Right atrium auricular region (tissue), 2 donors: Measurements from ENCODE around the gene CACNA2D4. TPM values are rescaled to one million over a fixed set of nuclear protein-coding genes. Genes with fewer than 3 reads are reported as not detected.

Experiments
- DNase-seq: peaks from one replicate; pipeline ENCODE4 v3.0.0-alpha.2; 2019; ENCODE audit warnings: low spot score
- H3K27ac ChIP-seq, 2 donors: fragments of 200-600 bp; sonication (generic); 1 replicate in 1 of 2; 2 replicates in 1 of 2; pipeline ENCODE4 v1.5.1; 2016 to 2019
- H3K27me3 ChIP-seq, 2 donors: fragments of 200-600 bp; sonication (generic); one replicate each; pipeline versions ENCODE4 v1.5.1 to v1.6.0; 2017 to 2019
- H3K36me3 ChIP-seq: fragments of 200-600 bp; sonication (generic); one replicate; pipeline ENCODE4 v1.5.1; 2016
- H3K4me1 ChIP-seq, 2 donors: fragments of 200-600 bp; sonication (generic); one replicate each; pipeline versions ENCODE4 v1.5.1 to v1.6.0; 2017 to 2019
- H3K4me3 ChIP-seq, 2 donors: fragments of 200-600 bp; sonication (generic); 1 replicate in 1 of 2; 2 replicates in 1 of 2; pipeline ENCODE4 v1.5.1; 2017 to 2019; ENCODE audit warnings: mild to moderate bottlenecking in 1 of 2, moderate library complexity in 1 of 2
- H3K9me3 ChIP-seq, 2 donors: fragments of 200-600 bp; sonication (generic); one replicate each; pipeline ENCODE4 v1.5.1; 2019
- CTCF ChIP-seq, 2 donors: fragments of 200-600 bp; sonication (generic); IDR thresholded peaks; one replicate each; pipeline ENCODE4 v1.5.1; 2019; ENCODE audit warnings: antibody characterized with exemption in 2 of 2
- total RNA-seq, 2 donors: library from RNA; depleted of rRNA; stranded (reverse); fragments of >200 nt; gene quantifications; one replicate each; pipeline ENCODE4 v1.1.0, GENCODE V29; 2016

The CACNA2D4 gene
- total RNA-seq, 2 donors from 2014 or later: 1.6 to 4.1 TPM

GRCh38 chr12:1930803-1931597, 12.5 kb upstream of the CACNA2D4 start:
- H3K4me1 ChIP-seq: peaks cover 0 to 43% of the 10 kb centered on the region in 2 donors
- TF ChIP-seq CTCF (IDR thresholded peaks at IDR 0.05): no peak
- DNase-seq: no peak
- no peak overlapping the region for H3K27ac ChIP-seq
- H3K4me3 ChIP-seq: no peak overlapping the region
- H3K36me3 ChIP-seq: no peaks in the 10 kb centered on the region
- no peaks in the 10 kb centered on the region for H3K9me3 ChIP-seq
- H3K27me3 ChIP-seq: no peaks in the 10 kb centered on the region

GRCh38 chr12:1929985-1930802, 11.7 kb upstream of the CACNA2D4 start:
- H3K4me3 ChIP-seq: no peak overlapping the region
- no peak for TF ChIP-seq CTCF (IDR thresholded peaks at IDR 0.05)
- H3K9me3 ChIP-seq: no peaks in the 10 kb centered on the region
- H3K27me3 ChIP-seq: no peaks in the 10 kb centered on the region
- no peaks in the 10 kb centered on the region for H3K36me3 ChIP-seq
- H3K4me1 ChIP-seq: peaks cover 0 to 44% of the 10 kb centered on the region in 2 donors
- H3K27ac ChIP-seq: no peak overlapping the region
- DNase-seq: peak; percentile 42

- peak; percentile 4 for DNase-seq
- Histone ChIP-seq H3K27me3 (no peaks in the 10 kb centered on the region), H3K4me1 (peaks cover 0 to 49% of the 10 kb centered on the region in 2 donors), H3K27ac (no peak overlapping the region), H3K36me3 (no peaks in the 10 kb centered on the region), H3K4me3 (no peak overlapping the region), H3K9me3 (no peaks in the 10 kb centered on the region)
- TF ChIP-seq CTCF (IDR thresholded peaks at IDR 0.05): no peak
Measured at GRCh38 chr12:1929241-1929984, 11.0 kb upstream of the CACNA2D4 start.

GRCh38 chr12:1928439-1929121, 10.1 kb upstream of the CACNA2D4 start:
- DNase-seq: peak; percentile 51
- Histone ChIP-seq H3K4me1 (peaks cover 0 to 49% of the 10 kb centered on the region in 2 donors), H3K36me3 (no peaks in the 10 kb centered on the region), H3K27me3 (no peaks in the 10 kb centered on the region), H3K4me3 (no peak overlapping the region), H3K27ac (no peak overlapping the region), H3K9me3 (no peaks in the 10 kb centered on the region)
- TF ChIP-seq CTCF (IDR thresholded peaks at IDR 0.05): no peak

- Histone ChIP-seq H3K9me3 (no peaks in the 10 kb centered on the region), H3K36me3 (no peaks in the 10 kb centered on the region), H3K27me3 (no peaks in the 10 kb centered on the region), H3K4me1 (peaks cover 0 to 49% of the 10 kb centered on the region in 2 donors), H3K27ac (no peak overlapping the region), H3K4me3 (no peak overlapping the region)
- TF ChIP-seq CTCF (IDR thresholded peaks at IDR 0.05): no peak
- peak; percentile 63 for DNase-seq
Measured at GRCh38 chr12:1927751-1928351, 9.4 kb upstream of the CACNA2D4 start.
